Right lobe of liver (tissue), 4 donors: ENCODE results near the gene AKAP13.

Experiments
- POLR2A ChIP-seq: fragments of 450-650 bp; IDR thresholded peaks from one replicate; pipeline ENCODE4 v1.6.1; 2017; ENCODE audit warnings: antibody characterized with exemption, mild to moderate bottlenecking
- TF ChIP-seq, protein P1 (sequence below), 4 donors: fragments of 200-600 bp in 3 of 4; fragments of 450-650 bp in 1 of 4; IDR thresholded peaks; one replicate each; pipeline versions ENCODE4 v1.5.1 to v1.8.0; 2016 to 2022; ENCODE audit warnings: antibody characterized with exemption in 4 of 4, mild to moderate bottlenecking in 2 of 4
- donor health status: DM: no; HTN: no; CAD: no.
- donor health status: DM: no; HTN: no; CAD: no.
- donor health status: DM: no; HTN: yes; CAD: no.

DNA sequence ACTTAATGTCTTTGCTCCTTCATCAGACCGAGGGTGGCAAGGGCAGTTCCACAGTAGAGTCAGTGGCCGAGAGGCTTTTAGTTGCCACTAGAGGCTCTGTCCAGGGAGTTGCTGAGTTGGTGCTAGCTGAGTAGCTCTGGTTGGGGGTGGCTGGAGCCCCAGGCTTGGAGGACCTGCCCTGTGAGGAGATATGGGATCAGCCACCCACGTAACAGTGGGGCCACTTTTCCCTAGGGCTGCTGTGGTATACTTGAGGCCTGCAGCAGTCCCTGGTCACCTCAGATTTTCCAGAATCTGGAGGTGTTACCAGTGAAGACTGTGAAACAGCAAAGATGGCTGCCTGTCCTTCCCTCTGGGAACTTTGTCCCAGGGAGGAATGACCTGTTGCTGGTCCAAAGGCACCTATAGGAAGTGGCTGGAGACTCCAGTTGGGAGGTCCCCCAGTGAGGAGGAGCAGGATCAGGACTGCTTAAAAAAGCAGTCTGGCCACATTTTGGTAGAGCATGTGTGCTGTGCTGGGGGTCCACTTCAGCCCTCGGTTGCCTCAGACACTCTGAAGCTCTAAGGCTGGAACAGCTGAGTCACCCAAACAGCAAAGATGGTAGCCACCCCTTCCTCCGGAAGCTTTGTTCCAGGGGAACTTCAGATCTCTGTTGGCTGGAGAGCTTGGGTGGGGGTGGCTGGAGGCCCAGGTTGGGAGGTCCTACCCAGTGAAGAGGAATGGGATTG lies 72.9 kb downstream of the AKAP13 start:
- TF ChIP-seq, protein P1, sequence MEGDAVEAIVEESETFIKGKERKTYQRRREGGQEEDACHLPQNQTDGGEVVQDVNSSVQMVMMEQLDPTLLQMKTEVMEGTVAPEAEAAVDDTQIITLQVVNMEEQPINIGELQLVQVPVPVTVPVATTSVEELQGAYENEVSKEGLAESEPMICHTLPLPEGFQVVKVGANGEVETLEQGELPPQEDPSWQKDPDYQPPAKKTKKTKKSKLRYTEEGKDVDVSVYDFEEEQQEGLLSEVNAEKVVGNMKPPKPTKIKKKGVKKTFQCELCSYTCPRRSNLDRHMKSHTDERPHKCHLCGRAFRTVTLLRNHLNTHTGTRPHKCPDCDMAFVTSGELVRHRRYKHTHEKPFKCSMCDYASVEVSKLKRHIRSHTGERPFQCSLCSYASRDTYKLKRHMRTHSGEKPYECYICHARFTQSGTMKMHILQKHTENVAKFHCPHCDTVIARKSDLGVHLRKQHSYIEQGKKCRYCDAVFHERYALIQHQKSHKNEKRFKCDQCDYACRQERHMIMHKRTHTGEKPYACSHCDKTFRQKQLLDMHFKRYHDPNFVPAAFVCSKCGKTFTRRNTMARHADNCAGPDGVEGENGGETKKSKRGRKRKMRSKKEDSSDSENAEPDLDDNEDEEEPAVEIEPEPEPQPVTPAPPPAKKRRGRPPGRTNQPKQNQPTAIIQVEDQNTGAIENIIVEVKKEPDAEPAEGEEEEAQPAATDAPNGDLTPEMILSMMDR (IDR thresholded peaks at IDR 0.05) = no peak
- TF ChIP-seq POLR2A = no peak
